Uterus (tissue), 2 donors: ENCODE data around the gene CHST11.

Source experiments
- POLR2A ChIP-seq, 2 donors: fragments of 450-650 bp; IDR thresholded peaks; one replicate each; pipeline ENCODE4 v1.6.1; 2016; ENCODE audit warnings: antibody characterized with exemption in 2 of 2, mild to moderate bottlenecking in 1 of 2, moderate library complexity in 1 of 2
- TF ChIP-seq, protein P1 (sequence below), 4 experiments: fragments of 200-600 bp in 2 of 4; fragments of 450-650 bp in 2 of 4; sonication (generic) in 2 of 4; IDR thresholded peaks; one replicate each; pipeline ENCODE4 v1.5.1; 2016 to 2019; ENCODE audit warnings: antibody characterized with exemption in 4 of 4, mild to moderate bottlenecking in 2 of 4, moderate library complexity in 1 of 4

DNA sequence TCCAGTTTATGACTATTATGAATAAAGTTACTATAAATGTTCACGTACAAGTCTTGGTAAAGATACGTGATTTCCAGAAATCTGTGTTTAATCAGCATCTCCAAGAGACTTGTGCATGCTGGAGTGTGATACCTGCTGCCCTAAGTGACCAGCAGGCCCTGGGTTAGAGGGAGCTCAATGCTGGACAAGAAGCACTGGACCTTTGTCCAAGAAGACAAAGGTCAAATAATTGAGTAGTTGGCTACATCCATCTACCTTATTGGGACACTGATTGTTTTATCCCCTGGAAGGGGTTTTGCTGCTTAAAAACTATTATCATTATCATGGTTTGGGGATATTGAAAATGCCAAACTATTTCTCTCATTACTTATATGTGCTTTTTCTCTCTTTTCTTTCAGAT, 37.0 kb upstream of the CHST11 start:
- TF ChIP-seq, protein P1, sequence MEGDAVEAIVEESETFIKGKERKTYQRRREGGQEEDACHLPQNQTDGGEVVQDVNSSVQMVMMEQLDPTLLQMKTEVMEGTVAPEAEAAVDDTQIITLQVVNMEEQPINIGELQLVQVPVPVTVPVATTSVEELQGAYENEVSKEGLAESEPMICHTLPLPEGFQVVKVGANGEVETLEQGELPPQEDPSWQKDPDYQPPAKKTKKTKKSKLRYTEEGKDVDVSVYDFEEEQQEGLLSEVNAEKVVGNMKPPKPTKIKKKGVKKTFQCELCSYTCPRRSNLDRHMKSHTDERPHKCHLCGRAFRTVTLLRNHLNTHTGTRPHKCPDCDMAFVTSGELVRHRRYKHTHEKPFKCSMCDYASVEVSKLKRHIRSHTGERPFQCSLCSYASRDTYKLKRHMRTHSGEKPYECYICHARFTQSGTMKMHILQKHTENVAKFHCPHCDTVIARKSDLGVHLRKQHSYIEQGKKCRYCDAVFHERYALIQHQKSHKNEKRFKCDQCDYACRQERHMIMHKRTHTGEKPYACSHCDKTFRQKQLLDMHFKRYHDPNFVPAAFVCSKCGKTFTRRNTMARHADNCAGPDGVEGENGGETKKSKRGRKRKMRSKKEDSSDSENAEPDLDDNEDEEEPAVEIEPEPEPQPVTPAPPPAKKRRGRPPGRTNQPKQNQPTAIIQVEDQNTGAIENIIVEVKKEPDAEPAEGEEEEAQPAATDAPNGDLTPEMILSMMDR (IDR thresholded peaks at IDR 0.05) = no peak
- TF ChIP-seq POLR2A (IDR thresholded peaks at IDR 0.05) = no peak
